Ascending aorta (tissue), 2 donors: ENCODE measurements around the gene MAST3. TPM values are rescaled to one million over a fixed set of nuclear protein-coding genes. Genes with fewer than 3 reads are reported as not detected.
"Not testable (repeated sequence)": the region's sequence is repeated elsewhere in the genome, so short reads cannot be mapped to it uniquely, and the experiment has no call there.

Experiments
- DNase-seq, 2 donors: peaks; one replicate each; pipeline ENCODE4 v3.0.0-alpha.2; 2019; ENCODE audit warnings: low spot score in 2 of 2
- H3K27ac ChIP-seq, 2 donors: fragments of 200-600 bp; sonication (generic); one replicate each; pipeline ENCODE4 v1.5.1; 2016 to 2017; ENCODE audit warnings: mild to moderate bottlenecking in 1 of 2
- H3K27me3 ChIP-seq: fragments of 200-600 bp; sonication (generic); one replicate; pipeline ENCODE4 v1.5.1; 2017
- H3K36me3 ChIP-seq, 2 donors: fragments of 200-600 bp; sonication (generic); one replicate each; pipeline ENCODE4 v1.5.1; 2016
- H3K4me1 ChIP-seq, 2 donors: fragments of 200-600 bp; sonication (generic); one replicate each; pipeline ENCODE4 v1.5.1; 2016 to 2017; ENCODE audit warnings: mild to moderate bottlenecking in 1 of 2
- H3K4me3 ChIP-seq, 2 donors: fragments of 200-600 bp; sonication (generic); one replicate each; pipeline ENCODE4 v1.5.1; 2016 to 2017; ENCODE audit warnings: mild to moderate bottlenecking in 1 of 2
- H3K9me3 ChIP-seq, 2 donors: fragments of 200-600 bp; sonication (generic); one replicate each; pipeline ENCODE4 v1.5.1; 2016
- CTCF ChIP-seq, 3 experiments: fragments of 200-600 bp in 2 of 3; fragments of 450-650 bp in 1 of 3; sonication (generic) in 2 of 3; IDR thresholded peaks; one replicate each; pipeline ENCODE4 v1.5.1; 2016 to 2019; ENCODE audit warnings: antibody characterized with exemption in 3 of 3, mild to moderate bottlenecking in 1 of 3, moderate library complexity in 1 of 3
- intact Hi-C: fragments of 100-400 bp; cut with DNase I; formaldehyde crosslinking; loops from one replicate; pipeline ENCODE4 v1.15.1; 2023
- total RNA-seq: library from RNA; depleted of rRNA; stranded (reverse); fragments of >200 nt; gene quantifications from one replicate; pipeline ENCODE4 v1.1.0, GENCODE V29; 2016

MAST3 gene
- total RNA-seq, 1 donor from 2014 or later, result 32.8 TPM

- no peaks in the 10 kb centered on the region for H3K36me3 ChIP-seq
- H3K27ac ChIP-seq, result no peak within 1 kb of the TSS
- H3K4me1 ChIP-seq, result peaks cover 3 to 9% of the 10 kb centered on the region in 2 donors
- no peaks in the 10 kb centered on the region for H3K27me3 ChIP-seq
- peak within 1 kb of the TSS; percentile 23 to 54 for H3K4me3 ChIP-seq
- no peaks in the 10 kb centered on the region for H3K9me3 ChIP-seq
- intact Hi-C loops, result no loop called here
- DNase-seq, result no peak
- no peak for TF ChIP-seq CTCF (IDR thresholded peaks at IDR 0.05)
Measured at GRCh38 chr19:18086590-18087138, 10.9 kb upstream of the MAST3 start, which contains the start of gene IL12RB1. Gene IL12RB1 (minus strand): TSS chr19:18086934. CDS start chr19:18086823, 111 bp downstream.

GRCh38 chr19:18089096-18089541 lies 8.5 kb upstream of the MAST3 start:
- DNase-seq, result peak; percentile 35 to 89

DNA sequence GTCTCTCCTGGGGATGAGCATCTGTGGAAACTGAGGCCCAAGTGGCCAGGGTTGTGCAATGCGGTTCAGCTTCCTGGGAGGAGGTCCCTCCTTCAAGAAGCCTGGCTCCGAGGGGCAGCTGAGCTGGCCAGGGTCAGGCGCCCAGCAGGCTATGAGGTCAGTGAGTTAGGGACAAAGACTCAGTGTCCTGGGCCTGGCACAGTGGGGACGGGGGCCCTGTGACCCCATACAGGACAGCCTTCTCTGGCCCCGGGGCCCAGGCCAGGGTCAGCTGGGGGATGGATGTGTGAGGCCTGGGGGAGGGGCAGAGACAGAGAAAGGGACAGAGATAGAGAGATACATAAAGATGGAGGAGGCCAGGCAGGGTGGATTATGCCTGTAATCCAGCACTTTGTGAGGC lies 7.9 kb upstream of the MAST3 start:
- DNase-seq, result no peak
- TF ChIP-seq CTCF (IDR thresholded peaks at IDR 0.05), result no peak
- Histone ChIP-seq H3K27ac (peak overlapping the region; percentile 40 to 46), H3K27me3 (no peaks in the 10 kb centered on the region), H3K4me1 (peaks cover 3 to 13% of the 10 kb centered on the region in 2 donors), H3K4me3 (no peak overlapping the region), H3K9me3 (no peaks in the 10 kb centered on the region), H3K36me3 (no peaks in the 10 kb centered on the region)
- intact Hi-C loops, result no loop called here

More at GRCh38 chr19:18089096-18089541, 8.5 kb upstream of the MAST3 start:
- peaks cover 3 to 11% of the 10 kb centered on the region in 2 donors for H3K4me1 ChIP-seq
- intact Hi-C loops, H3K4me3 ChIP-seq, H3K36me3 ChIP-seq, H3K9me3 ChIP-seq, H3K27me3 ChIP-seq: not testable (repeated sequence)
- H3K27ac ChIP-seq, result peak overlapping the region; percentile 40 to 46

- peaks cover 3 to 18% of the 10 kb centered on the region in 2 donors for H3K4me1 ChIP-seq
- no peak overlapping the region for H3K4me3 ChIP-seq
- H3K27ac ChIP-seq, result peak overlapping the region; percentile 34 to 36
- intact Hi-C loops, result no loop called here
- TF ChIP-seq CTCF (IDR thresholded peaks at IDR 0.05), result no peak
- no peaks in the 10 kb centered on the region for H3K36me3 ChIP-seq
- H3K9me3 ChIP-seq, result no peaks in the 10 kb centered on the region
- DNase-seq, result no peak
- H3K27me3 ChIP-seq, result no peaks in the 10 kb centered on the region
Measured at GRCh38 chr19:18090545-18091216, 6.9 kb upstream of the MAST3 start.

GRCh38 chr19:18091217-18091608 lies 6.4 kb upstream of the MAST3 start:
- Histone ChIP-seq H3K4me3 (no peak overlapping the region), H3K27ac (peak overlapping the region; percentile 34 to 36), H3K9me3 (no peaks in the 10 kb centered on the region), H3K27me3 (no peaks in the 10 kb centered on the region), H3K4me1 (peaks cover 3 to 22% of the 10 kb centered on the region in 2 donors), H3K36me3 (no peaks in the 10 kb centered on the region)
- intact Hi-C loops, result no loop called here
- peak; percentile 52 to 80 for DNase-seq
- TF ChIP-seq CTCF (IDR thresholded peaks at IDR 0.05), result no peak

DNA sequence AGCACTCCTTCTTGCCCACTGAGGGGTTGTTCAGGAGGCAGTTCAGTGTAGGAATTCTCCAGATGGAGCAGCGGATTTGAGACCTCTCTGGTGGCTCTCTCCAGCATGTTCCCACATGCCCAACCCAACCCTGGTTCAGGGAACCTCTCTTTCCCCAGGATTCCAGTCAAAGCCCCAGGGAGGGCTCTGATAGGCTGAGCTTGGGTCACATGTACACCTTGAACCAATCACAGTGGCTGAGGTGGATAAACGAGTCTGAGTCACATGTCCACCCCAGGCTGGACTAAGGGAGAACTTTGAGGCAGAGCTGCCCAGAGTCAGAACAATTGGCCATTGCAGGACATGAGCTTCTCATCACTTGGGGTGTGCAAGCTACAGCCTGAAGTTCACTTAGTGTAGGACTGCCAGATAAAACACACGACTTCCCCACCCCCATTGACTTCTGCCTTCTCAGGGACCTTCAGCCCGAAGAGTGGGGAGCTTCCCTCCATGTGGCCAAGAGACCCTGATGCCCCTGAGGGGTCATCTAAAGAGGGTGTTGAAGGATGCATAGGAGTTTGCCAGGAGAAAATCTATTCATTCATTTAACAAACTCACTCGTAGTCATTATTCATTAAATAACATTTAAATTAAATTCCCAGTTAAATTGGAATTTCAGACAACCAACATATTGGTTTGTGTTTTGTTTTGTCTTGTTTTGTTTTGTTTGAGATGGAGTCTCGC lies 4.0 kb upstream of the MAST3 start:
- intact Hi-C loops, result loop anchor here (1.0 to 2.0 kb wide), 2 partner anchors 24 to 59 kb away; partner anchors contain the start of gene PIK3R2
- H3K9me3 ChIP-seq, result no peaks in the 10 kb centered on the region
- H3K4me1 ChIP-seq, result peaks cover 9 to 35% of the 10 kb centered on the region in 2 donors
- no peak for TF ChIP-seq CTCF (IDR thresholded peaks at IDR 0.05)
- H3K36me3 ChIP-seq, result no peaks in the 10 kb centered on the region
- peak overlapping the region; percentile 38 to 69 for H3K27ac ChIP-seq
- DNase-seq, result no peak
- no peaks in the 10 kb centered on the region for H3K27me3 ChIP-seq
- H3K4me3 ChIP-seq, result no peak overlapping the region
